NCI-H2107 treated with DMSO at 0.1 percent for 48 hours (cell line): ENCODE measurements around the gene PSMD1.
"Not testable (repeated sequence)": the region's sequence is repeated elsewhere in the genome, so short reads cannot be mapped to it uniquely, and the experiment has no call there.

Experiments
- DNase-seq: peaks from one replicate; lab custom pipeline; 2025; ENCODE audit not compliant: unreplicated experiment; lab: John Stamatoyannopoulos, UW

The PSMD1 gene

GRCh38 chr2:231056453-231057416 lies at the start of gene PSMD1:
Gene PSMD1, plus strand, starts transcription at chr2:231056867. Its CDS starts 159 bp downstream, at chr2:231057026.
- peak; percentile 70 for DNase-seq

DNA sequence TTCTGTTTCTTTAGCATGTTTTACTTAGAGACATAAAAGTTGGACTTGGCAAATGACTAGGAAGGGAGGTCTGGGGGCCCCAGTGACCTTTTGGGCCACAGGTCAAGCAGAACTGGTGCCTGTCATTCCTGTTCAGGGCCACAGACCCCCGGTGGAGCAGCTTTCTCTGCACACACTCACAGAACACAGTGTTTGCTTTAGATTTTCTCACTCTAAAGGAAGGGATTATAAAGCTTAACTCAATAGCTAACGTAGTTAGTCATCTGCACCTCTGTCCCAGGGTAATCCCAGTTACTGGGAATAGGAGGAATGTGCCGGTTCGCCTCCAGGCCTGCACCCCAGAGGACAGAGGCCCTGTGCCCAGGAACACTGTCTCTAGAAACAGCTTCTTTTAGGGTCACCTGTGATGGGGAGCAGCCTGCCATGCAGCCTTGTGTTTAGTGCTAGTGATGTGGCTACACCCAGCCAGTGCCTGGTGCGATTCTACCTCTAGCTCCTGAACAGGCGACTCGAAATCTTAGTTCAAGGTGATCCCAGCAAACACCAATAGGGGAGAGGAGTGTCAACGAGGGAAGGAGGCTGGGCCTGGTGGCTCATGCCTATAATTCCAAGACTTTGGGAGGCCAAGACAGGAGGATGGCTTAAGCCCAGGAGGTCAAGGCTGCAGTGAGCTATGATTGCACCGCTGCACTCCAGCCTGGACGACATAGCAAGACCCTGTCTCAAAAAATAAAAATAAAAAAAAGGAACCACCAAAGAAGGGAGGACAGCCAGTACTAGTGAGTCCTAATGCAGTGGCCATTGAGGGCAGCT lies 49.2 kb upstream of the PSMD1 start:
- no peak for DNase-seq

- no peak for DNase-seq
These were observed 48.5 kb upstream of the PSMD1 start for GRCh38 chr2:231008131-231008530.

DNA sequence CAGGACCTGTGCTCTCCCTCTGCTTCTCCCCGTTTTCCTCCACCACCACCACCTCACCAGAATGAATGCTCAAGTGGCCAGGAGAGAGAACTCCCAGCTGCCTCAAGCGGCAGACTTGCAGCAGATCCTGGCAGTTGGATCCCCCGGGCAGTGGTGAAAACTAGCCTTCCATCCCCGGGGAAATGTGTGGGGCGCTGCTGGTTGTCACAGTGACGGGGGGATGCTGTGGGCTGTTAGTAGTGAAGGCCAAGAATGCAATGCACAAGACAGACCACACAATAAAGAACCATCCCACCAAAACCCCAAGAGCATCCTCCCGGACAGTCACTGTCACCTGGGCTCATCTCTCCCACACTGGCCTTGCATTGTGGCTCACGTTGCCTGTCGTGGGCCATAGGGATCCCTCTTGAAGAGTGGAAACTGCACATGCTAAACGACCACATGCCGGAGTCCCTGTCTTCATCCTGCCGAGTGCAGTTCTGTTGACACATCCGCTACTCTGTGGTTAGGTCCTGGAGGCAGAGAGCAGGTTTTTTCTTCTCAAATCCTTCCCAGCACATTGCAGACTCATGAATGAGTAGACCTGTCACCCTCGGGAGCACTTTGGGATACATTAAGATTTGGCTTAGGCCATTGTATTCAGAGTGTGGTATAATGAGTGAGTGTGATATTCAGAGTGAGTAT lies 47.3 kb upstream of the PSMD1 start:
- peak; percentile 8 for DNase-seq

GRCh38 chr2:231010201-231010730 lies 46.4 kb upstream of the PSMD1 start:
- no peak for DNase-seq

- no peak for DNase-seq
These were observed 45.1 kb upstream of the PSMD1 start for GRCh38 chr2:231011526-231011925.

DNA sequence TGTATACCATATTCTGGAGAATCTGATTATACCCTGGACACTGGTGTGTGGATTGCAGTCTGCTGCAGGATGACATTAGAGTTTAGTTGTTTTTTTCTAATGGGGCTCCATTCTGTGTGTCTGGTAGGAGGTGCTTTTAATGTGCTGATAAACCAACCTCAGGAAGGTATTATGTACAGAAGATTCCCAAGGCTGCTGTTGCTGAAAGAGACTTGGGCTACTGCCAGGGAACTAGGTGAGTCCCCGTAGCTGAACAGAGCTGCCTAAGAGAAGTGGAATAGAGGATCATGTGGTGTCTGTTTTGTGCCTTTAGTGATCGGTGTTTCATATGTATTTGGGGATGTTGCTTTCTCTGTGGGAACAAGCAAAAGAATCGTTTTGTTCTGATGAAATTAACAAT lies 44.2 kb upstream of the PSMD1 start:
- DNase-seq, result no peak

- DNase-seq, result no peak
These were observed 42.8 kb upstream of the PSMD1 start for GRCh38 chr2:231013820-231014219.

DNA sequence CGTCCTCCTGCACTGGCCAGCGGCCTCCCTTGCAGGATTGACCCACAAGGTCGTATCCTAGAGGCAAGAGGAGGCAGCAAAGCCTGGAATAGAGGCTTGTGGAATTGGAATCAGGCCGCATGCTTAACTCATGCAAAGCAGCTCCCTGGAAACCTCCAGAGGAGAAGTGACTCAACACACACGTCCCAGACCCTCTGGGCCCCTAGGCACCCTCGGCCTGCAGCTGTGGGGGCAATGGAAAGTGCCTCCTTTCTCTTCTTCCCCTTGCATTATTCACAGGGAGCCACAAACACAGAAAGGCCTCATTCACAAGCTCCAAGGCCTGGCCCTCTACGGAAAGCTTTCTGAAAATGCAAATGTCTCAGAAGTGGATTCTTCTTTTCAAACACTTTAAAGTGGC lies 41.2 kb upstream of the PSMD1 start:
- no peak for DNase-seq

DNA sequence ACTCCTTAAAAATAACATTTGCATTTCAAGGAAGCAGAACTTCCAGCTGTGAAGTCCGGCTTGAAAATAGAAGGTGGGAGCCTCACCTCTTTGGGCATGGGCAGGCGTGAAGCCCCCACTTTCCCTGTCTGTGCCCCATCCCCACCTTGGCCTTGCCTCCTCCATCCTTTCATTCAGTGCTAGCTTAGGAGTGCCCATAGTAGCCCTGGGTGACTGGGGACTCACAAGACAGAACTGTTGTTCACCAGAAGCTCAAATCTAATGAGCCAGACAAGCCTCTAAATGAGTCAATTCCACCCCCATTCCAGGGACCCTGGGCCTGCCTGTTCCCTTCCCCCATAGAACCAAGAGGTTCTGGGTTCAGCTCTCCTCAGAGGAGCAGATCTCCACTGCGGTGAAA lies 40.7 kb upstream of the PSMD1 start:
- DNase-seq, result no peak

DNA sequence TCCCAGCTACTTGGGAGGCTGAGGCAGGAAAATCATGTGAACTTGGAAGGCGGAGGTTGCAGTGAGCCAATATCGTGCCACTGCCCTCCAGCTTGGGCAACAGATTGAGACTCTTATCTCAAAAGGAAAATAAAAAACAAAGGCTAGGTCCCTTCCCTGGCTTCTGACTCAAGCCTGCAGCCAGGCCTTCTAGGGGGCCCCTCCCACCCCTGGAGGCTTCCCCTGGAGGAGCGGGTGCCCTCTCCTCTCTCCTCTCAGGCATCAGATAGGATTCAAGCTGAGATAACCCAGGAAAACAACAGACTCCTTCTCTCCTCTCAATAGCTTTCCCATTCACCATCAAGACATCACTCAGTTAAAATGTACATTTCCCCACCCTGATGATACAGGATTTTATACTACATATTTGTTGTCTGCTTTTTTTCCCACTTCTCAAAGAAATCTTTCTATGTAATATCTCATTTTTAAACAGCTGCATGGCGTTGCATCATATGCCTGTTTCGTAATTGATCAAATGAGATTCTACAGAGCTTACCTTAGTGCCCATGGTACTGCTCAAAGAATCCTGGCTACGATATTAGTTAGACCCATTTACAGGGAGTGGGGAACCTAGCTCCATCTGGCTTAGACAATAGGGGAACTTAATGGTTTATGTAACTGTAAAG lies 40.0 kb upstream of the PSMD1 start:
- no peak for DNase-seq

DNA sequence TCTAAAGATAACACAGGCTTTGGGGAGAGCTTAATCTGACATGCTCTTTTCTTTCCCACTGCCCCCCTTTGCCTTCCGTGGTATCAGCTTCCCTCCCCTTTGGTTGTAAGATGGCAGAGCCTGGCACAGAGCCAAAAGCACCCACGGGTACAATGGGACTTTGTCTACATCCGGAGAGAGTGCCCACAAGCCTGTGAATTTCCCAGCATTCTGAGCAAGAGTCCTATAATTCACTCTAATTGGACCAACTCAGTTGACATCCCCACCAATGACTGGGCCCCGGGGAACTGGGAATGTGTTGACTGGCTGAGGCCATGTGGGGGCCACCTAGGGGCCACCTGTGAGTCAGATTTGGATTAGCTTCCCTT lies 39.5 kb upstream of the PSMD1 start:
- no peak for DNase-seq

DNA sequence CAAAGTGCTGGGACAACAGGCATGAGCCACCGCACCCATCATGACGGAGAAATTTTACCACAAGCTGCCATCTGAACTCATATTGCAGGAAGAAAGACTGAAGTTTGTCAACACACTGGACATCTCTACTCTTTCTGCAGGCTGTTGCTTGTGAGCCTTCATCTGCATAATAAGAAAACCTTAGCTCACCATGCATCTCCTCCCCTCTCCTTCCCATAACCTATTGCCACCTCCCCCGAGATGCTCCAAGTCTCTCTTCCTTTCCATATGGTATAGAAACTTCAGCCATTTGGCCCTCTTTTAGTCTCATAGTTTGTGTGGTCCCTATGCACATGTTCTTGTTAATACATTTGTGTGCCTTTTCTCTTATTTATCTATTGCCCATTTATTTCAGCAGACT lies 38.5 kb upstream of the PSMD1 start:
- DNase-seq, result no peak

GRCh38 chr2:231025059-231025458 lies 31.6 kb upstream of the PSMD1 start:
- DNase-seq, result not testable (repeated sequence)

DNA sequence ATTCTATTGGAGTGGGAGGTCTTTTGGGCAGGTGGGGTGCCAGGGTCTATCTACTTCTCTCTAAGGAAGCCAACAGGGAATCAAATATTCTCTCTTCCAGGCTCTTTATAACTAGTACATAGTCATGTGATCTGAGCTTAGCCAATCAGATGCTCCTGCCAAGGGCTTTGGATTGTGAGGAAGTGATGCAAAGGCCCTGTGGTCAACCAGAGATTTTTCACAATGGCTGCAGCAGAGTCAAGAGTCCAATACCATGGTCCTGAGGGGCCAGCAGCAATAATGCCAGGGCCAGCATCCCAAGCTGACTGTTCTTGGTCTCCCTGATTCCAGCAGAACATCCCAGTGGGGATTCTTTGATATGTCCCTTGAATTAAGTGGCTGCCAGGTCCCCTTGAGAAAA lies 27.8 kb upstream of the PSMD1 start:
- no peak for DNase-seq

DNA sequence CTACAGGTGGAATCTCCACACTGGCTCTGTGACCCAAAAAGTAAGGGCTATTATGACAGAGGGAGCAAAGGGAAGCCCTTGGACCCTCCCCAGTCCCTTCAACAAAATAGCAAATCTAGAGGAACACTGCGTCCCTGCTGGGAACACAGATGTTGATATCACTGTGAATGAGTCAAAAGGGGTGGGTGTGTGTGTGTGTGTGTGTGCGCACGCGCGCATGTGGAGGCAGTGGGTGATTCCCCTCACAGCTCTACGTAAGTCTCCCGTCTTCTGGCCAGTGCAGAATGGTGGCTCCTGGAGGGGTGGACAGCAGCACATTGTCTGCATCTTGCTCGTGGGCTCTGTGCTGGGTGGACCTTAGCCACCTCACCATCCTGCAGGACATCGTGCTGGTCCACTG lies 27.1 kb upstream of the PSMD1 start:
- no peak for DNase-seq

DNA sequence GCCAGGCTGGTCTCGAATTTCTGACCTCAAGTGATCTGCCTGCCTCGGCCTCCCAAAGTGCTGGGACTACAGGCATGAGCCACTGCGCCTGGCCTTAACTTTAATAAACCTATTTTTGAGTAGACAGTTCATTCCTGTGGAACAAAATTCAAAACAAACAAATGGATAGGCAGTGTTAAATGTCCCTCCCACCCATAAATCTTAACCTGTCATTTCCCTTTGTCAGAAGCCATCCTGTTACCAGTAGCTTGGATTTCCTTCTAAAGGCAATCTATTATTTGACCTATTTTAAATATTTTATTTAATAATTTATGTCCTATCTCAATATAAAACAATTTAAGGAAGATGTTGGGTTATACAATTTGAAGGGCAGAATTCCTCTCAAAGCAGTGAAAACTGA lies 25.9 kb upstream of the PSMD1 start:
- DNase-seq, result no peak

DNA sequence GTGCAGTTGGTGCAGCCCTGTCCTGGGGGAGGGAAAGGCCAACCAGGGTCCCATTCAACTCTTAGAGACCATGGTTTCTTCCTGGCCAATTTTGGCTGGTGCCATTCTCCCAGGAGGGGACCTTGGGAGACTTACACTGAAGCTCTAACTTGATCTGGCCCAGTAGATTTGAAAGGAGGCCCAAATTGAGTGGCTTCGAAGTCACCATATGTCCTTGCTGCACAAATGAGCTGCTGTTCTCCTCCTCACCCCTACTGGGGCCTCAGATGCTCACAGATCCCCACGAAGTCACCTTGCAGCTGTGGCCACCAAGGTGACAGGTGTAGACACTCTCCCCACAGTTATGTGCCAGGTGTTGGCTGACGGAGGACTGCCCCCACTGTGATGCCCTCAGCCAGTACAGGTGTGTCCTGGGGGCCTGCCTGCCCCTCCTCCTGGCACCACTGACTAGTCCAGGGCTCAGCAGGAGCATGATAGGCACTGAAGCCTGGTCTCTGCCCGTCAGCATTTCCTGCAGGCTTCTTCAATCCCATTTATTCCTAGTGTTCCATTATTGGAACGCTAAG lies 24.0 kb upstream of the PSMD1 start:
- no peak for DNase-seq

GRCh38 chr2:231033147-231034132 lies 23.2 kb upstream of the PSMD1 start:
- DNase-seq, result no peak
